HepG2 (cell line): Measurements from ENCODE around the gene MCM3AP. TPM values are rescaled to one million over a fixed set of nuclear protein-coding genes. Genes with fewer than 3 reads are reported as not detected.

Source experiments
- CTCF ChIP-seq: sonication (generic); formaldehyde crosslinking; IDR thresholded peaks from 2 replicates; pipeline ENCODE4 v1.5.0; 2020; ENCODE audit warnings: mild to moderate bottlenecking, missing genetic modification reagents, moderate library complexity
- ETV5 ChIP-seq: IDR thresholded peaks from 2 replicates; pipeline ENCODE4 v1.6.1; 2018; ENCODE audit warnings: missing biosample characterization, missing genetic modification reagents, inconsistent platforms, borderline replicate concordance
- FOXP4 ChIP-seq: sonication (generic); formaldehyde crosslinking; IDR thresholded peaks from 2 replicates; pipeline ENCODE4 v1.4.0; 2020; ENCODE audit warnings: missing genetic modification reagents
- GTF3A ChIP-seq: sonication (generic); formaldehyde crosslinking; conservative IDR thresholded peaks from 2 replicates; pipeline ENCODE4 v1.4.0; 2020; ENCODE audit warnings: mild to moderate bottlenecking, missing genetic modification reagents
- MAZ ChIP-seq, 2 experiments: sonication (generic) in 1 of 2; formaldehyde crosslinking in 1 of 2; IDR thresholded peaks; 2 replicates each; pipeline versions ENCODE4 v1.5.0 to v1.6.1; 2012 to 2020; ENCODE audit warnings: low read depth in 2 of 2, mild to moderate bottlenecking in 2 of 2, borderline replicate concordance in 1 of 2, improper control_type of control experiment in 1 of 2, low read length in 1 of 2, missing genetic modification reagents in 1 of 2, moderate library complexity in 1 of 2
- MED8 ChIP-seq: sonication (generic); formaldehyde crosslinking; IDR thresholded peaks from 2 replicates; pipeline ENCODE4 v1.8.1; 2023; ENCODE audit warnings: mild to moderate bottlenecking, missing genetic modification reagents; ENCODE audit not compliant: insufficient replicate concordance
- NFYC ChIP-seq: IDR thresholded peaks from 2 replicates; pipeline ENCODE4 v1.6.1; 2016; ENCODE audit warnings: missing genetic modification reagents, missing compliant biosample characterization
- REPIN1 ChIP-seq: sonication (generic); formaldehyde crosslinking; IDR thresholded peaks from 2 replicates; pipeline ENCODE4 v1.8.0; 2022; ENCODE audit warnings: missing genetic modification reagents, low read depth, mild to moderate bottlenecking, borderline replicate concordance
- SIX1 ChIP-seq: sonication (generic); formaldehyde crosslinking; IDR thresholded peaks from 2 replicates; pipeline ENCODE4 v1.4.0; 2020; ENCODE audit warnings: missing genetic modification reagents, borderline replicate concordance
- SNAPC2 ChIP-seq: sonication (generic); formaldehyde crosslinking; IDR thresholded peaks from 2 replicates; pipeline ENCODE4 v1.8.1; 2022; ENCODE audit warnings: mild to moderate bottlenecking, missing genetic modification reagents
- SP2 ChIP-seq: sonication (generic); formaldehyde crosslinking; IDR thresholded peaks from 2 replicates; pipeline ENCODE4 v1.5.1; 2020; ENCODE audit warnings: mild to moderate bottlenecking, missing genetic modification reagents
- TMF1 ChIP-seq: sonication (generic); formaldehyde crosslinking; IDR thresholded peaks from 2 replicates; pipeline ENCODE4 v1.8.1; 2022; ENCODE audit warnings: low read depth, missing genetic modification reagents
- YEATS4 ChIP-seq: sonication (generic); formaldehyde crosslinking; IDR thresholded peaks from 2 replicates; pipeline ENCODE4 v1.4.0; 2020; ENCODE audit warnings: missing genetic modification reagents, borderline replicate concordance
- ZFP1 ChIP-seq: IDR thresholded peaks from 2 replicates; pipeline ENCODE4 v1.6.1; 2016
- ZNF616 ChIP-seq: sonication (generic); formaldehyde crosslinking; IDR thresholded peaks from 2 replicates; pipeline ENCODE4 v1.5.0; 2020; ENCODE audit warnings: low read depth, mild to moderate bottlenecking, missing genetic modification reagents
- ZNF816 ChIP-seq: sonication (generic); formaldehyde crosslinking; IDR thresholded peaks from 2 replicates; pipeline ENCODE4 v1.8.0; 2022; ENCODE audit warnings: missing genetic modification reagents, mild to moderate bottlenecking, borderline replicate concordance
- ZNF879 ChIP-seq: sonication (generic); formaldehyde crosslinking; IDR thresholded peaks from 2 replicates; pipeline ENCODE4 v1.8.1; 2023; ENCODE audit warnings: missing genetic modification reagents
- polyA plus RNA-seq, 8 experiments: library from polyadenylated mRNA; depleted of rRNA in 3 of 8; stranded (reverse) in 7 of 8; unstranded in 1 of 8; fragments of >200 nt; fragmentation: Illumina TruSeq in 4 of 8; extraction: Trizol in 4 of 8; gene quantifications; 2 replicates each; pipeline versions ENCODE4 v1.2.1 to v1.2.3, GENCODE V29; 2011 to 2016; ENCODE audit warnings: low read depth in 4 of 8, missing spikeins in 1 of 8, mixed read lengths in 1 of 8; ENCODE audit not compliant: insufficient read depth in 1 of 8
- total RNA-seq, 5 experiments: library from RNA; depleted of rRNA; stranded (reverse); fragments of >200 nt; fragmentation: Illumina TruSeq; extraction: Trizol; gene quantifications; 2 replicates each; pipeline ENCODE4 v1.2.3, GENCODE V29; 2016; ENCODE audit warnings: low read depth in 1 of 5
- TF ChIP-seq, protein P1 (sequence below): sonication (generic); formaldehyde crosslinking; IDR thresholded peaks from 2 replicates; pipeline ENCODE4 v1.4.0; 2020; ENCODE audit warnings: missing genetic modification reagents, borderline replicate concordance
- TF ChIP-seq, protein P2 (sequence below): sonication (generic); formaldehyde crosslinking; IDR thresholded peaks from 2 replicates; pipeline ENCODE4 v1.4.0; 2020; ENCODE audit warnings: missing genetic modification reagents

Gene MCM3AP
- total and polyA plus RNA-seq, 2 of the 13 experiments (the other 11 are each of a cell fraction or from before 2014, with no cell fraction given) = 27.0 to 54.7 TPM

- TF ChIP-seq CTCF (CRISPR knock-in tag) (no peak), TMF1 (CRISPR knock-in tag) (peak; percentile 53; the same call in 1 of the 2 replicates), ZNF616 (CRISPR knock-in tag) (no peak), SIX1 (CRISPR knock-in tag) (no peak), NFYC (CRISPR knock-in tag) (peak; percentile 68), FOXP4 (CRISPR knock-in tag) (no peak), ZNF879 (CRISPR knock-in tag) (no peak), ZNF816 (CRISPR knock-in tag) (no peak), YEATS4 (CRISPR knock-in tag) (peak; percentile 65; the same call in 1 of the 2 replicates), ETV5 (peak; percentile 9; the same call in 1 of the 2 replicates), SP2 (CRISPR knock-in tag) (0 out of 2 replicates have a peak, but pooled peaks have one; percentile 42), ZFP1 (CRISPR knock-in tag) (no peak), MAZ (IDR thresholded peaks at IDR 0.05; ENCODE audit: borderline replicate concordance, low read depth, low read length) (no peak), MAZ (CRISPR knock-in tag; IDR thresholded peaks at IDR 0.05; ENCODE audit: low read depth) (peak; percentile 11; the same call in 1 of the 2 replicates), GTF3A (CRISPR knock-in tag) (no peak), MED8 (CRISPR knock-in tag) (no peak), REPIN1 (CRISPR knock-in tag) (no peak), SNAPC2 (CRISPR knock-in tag) (no peak)
- TF ChIP-seq, protein P1, sequence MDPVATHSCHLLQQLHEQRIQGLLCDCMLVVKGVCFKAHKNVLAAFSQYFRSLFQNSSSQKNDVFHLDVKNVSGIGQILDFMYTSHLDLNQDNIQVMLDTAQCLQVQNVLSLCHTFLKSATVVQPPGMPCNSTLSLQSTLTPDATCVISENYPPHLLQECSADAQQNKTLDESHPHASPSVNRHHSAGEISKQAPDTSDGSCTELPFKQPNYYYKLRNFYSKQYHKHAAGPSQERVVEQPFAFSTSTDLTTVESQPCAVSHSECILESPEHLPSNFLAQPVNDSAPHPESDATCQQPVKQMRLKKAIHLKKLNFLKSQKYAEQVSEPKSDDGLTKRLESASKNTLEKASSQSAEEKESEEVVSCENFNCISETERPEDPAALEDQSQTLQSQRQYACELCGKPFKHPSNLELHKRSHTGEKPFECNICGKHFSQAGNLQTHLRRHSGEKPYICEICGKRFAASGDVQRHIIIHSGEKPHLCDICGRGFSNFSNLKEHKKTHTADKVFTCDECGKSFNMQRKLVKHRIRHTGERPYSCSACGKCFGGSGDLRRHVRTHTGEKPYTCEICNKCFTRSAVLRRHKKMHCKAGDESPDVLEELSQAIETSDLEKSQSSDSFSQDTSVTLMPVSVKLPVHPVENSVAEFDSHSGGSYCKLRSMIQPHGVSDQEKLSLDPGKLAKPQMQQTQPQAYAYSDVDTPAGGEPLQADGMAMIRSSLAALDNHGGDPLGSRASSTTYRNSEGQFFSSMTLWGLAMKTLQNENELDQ (CRISPR knock-in tag) = no peak
- TF ChIP-seq, protein P2, sequence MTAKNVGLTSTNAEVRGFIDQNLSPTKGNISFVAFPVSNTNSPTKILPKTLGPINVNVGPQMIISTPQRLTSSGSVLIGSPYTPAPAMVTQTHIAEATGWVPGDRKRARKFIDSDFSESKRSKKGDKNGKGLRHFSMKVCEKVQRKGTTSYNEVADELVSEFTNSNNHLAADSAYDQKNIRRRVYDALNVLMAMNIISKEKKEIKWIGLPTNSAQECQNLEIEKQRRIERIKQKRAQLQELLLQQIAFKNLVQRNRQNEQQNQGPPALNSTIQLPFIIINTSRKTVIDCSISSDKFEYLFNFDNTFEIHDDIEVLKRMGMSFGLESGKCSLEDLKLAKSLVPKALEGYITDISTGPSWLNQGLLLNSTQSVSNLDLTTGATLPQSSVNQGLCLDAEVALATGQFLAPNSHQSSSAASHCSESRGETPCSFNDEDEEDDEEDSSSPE = peak; percentile 77
These were observed 10.8 kb upstream of the MCM3AP start (continued) for GRCh38 chr21:46295996-46296752.
